ACC112 (cell line): ENCODE results near the gene NUDT8.
"Not testable (repeated sequence)": the region's sequence is repeated elsewhere in the genome, so short reads cannot be mapped to it uniquely, and the experiment has no call there.

ENCODE experiments used
- H2AFZ ChIP-seq: fragments of 200-600 bp; sonication (generic); one replicate; pipeline ENCODE4 v1.6.0; 2017; ENCODE audit warnings: antibody characterized with exemption, low read length; ENCODE audit not compliant: unreplicated experiment
- H3K27ac ChIP-seq: fragments of 200-600 bp; sonication (generic); 2 replicates; pipeline ENCODE4 v1.5.1; 2014; ENCODE audit warnings: low read depth, mild to moderate bottlenecking, antibody characterized with exemption, low read length, moderate library complexity
- H3K27me3 ChIP-seq: fragments of 200-600 bp; sonication (generic); 2 replicates; pipeline ENCODE4 v1.6.1; 2014; ENCODE audit warnings: mild to moderate bottlenecking, antibody characterized with exemption, low read length, moderate library complexity, mixed read lengths; ENCODE audit not compliant: insufficient read depth
- H3K36me3 ChIP-seq: fragments of 200-600 bp; sonication (generic); 2 replicates; pipeline ENCODE4 v1.6.1; 2016; ENCODE audit warnings: mild to moderate bottlenecking, antibody characterized with exemption, low read length, moderate library complexity, mixed read lengths; ENCODE audit not compliant: insufficient read depth
- H3K4me1 ChIP-seq: fragments of 200-600 bp; sonication (generic); one replicate; pipeline ENCODE4 v1.6.1; 2016; ENCODE audit warnings: low read length, mixed read lengths; ENCODE audit not compliant: insufficient read depth, unreplicated experiment, control insufficient read depth
- H3K4me3 ChIP-seq: fragments of 200-600 bp; sonication (generic); 2 replicates; pipeline ENCODE4 v1.5.1; 2014; ENCODE audit warnings: mild to moderate bottlenecking, low read depth, low read length
- H3K79me2 ChIP-seq: fragments of 200-600 bp; sonication (generic); one replicate; pipeline ENCODE4 v1.6.0; 2016; ENCODE audit warnings: low read length; ENCODE audit not compliant: control insufficient read depth, unreplicated experiment, insufficient read depth

NUDT8 gene

DNA sequence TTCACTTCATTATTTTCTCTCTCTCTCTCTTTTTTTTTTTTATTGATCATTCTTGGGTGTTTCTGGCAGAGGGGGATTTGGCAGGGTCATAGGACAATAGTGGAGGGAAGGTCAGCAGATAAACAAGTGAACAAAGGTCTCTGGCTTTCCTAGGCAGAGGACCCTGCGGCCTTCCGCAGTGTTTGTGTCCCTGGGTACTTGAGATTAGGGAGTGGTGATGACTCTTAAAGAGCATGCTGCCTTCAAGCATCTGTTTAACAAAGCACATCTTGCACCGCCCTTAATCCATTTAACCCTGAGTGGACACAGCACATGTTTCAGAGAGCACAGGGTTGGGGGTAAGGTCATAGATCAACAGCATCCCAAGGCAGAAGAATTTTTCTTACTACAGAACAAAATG lies 32.3 kb downstream of the NUDT8 start:
- not testable (repeated sequence) for H2AFZ ChIP-seq, H3K36me3 ChIP-seq, H3K4me1 ChIP-seq, H3K4me3 ChIP-seq, H3K79me2 ChIP-seq, H3K27ac ChIP-seq
- peaks cover 13% of the 10 kb centered on the region for H3K27me3 ChIP-seq

DNA sequence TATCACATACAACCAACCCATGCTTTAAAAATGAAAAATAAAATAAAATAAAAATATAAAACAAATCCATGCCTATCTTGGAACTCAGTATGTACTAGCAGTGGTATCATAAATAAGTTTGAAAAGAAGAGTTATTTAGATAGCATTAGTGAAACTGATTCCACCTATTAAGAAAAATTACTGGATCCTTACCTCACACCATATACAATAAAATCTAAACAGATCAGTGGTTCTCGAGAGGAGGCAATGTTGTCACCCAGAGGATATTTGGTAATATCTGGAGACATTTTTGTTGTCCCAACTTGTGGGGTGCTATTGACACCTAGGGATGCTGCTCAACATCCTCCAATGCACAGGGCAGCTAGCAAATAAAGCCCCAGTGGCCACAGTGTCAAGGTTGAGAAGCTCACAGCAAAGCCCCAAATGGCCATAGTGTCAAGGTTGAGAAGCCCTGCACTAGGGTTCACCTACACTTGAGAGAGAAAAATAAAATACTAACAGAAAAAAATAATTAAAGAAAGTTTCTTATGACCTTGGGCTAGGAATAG lies 32.9 kb downstream of the NUDT8 start:
- peaks cover 13% of the 10 kb centered on the region for H3K27me3 ChIP-seq
- H3K27ac ChIP-seq, result no peak overlapping the region
- H3K4me1 ChIP-seq, result no peaks in the 10 kb centered on the region
- no peaks in the 10 kb centered on the region for H3K79me2 ChIP-seq
- H3K36me3 ChIP-seq, result no peaks in the 10 kb centered on the region
- no peak overlapping the region for H3K4me3 ChIP-seq
- H2AFZ ChIP-seq, result no peak overlapping the region

- Histone ChIP-seq H3K27ac (no peak overlapping the region), H2AFZ (no peak overlapping the region), H3K4me1 (no peaks in the 10 kb centered on the region), H3K79me2 (no peaks in the 10 kb centered on the region), H3K36me3 (no peaks in the 10 kb centered on the region), H3K4me3 (no peak overlapping the region), H3K27me3 (no peaks in the 10 kb centered on the region)
These were observed 35.3 kb downstream of the NUDT8 start for GRCh38 chr11:67594480-67594879.

DNA sequence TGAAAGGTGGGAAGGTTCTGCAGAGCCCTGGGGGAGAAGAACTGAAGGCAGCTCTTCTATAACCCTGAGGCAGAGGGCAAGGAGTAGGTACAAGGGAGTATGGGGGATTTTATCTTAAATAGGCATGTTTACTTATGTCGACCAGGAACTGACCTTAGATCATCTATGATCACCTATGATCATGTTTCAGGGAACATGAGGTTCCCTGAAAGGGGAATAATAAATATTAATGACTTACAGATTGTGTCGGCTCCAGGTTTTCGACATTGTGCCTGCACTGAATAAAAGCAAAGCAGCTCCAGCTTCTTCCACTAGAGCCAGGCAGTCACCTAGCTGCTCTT lies 36.2 kb downstream of the NUDT8 start:
- no peak overlapping the region for H2AFZ ChIP-seq
- H3K27me3 ChIP-seq, result no peaks in the 10 kb centered on the region
- no peaks in the 10 kb centered on the region for H3K79me2 ChIP-seq
- H3K4me1 ChIP-seq, result no peaks in the 10 kb centered on the region
- H3K27ac ChIP-seq, result no peak overlapping the region
- H3K4me3 ChIP-seq, result no peak overlapping the region
- no peaks in the 10 kb centered on the region for H3K36me3 ChIP-seq

GRCh38 chr11:67592880-67593564 lies 36.7 kb downstream of the NUDT8 start:
- Histone ChIP-seq H3K27me3 (no peaks in the 10 kb centered on the region), H3K79me2 (no peaks in the 10 kb centered on the region), H3K4me3 (no peak overlapping the region), H3K27ac (no peak overlapping the region), H3K36me3 (peaks cover 3% of the 10 kb centered on the region; the same call in 1 of the 2 replicates), H2AFZ (no peak overlapping the region), H3K4me1 (no peaks in the 10 kb centered on the region)

- peaks cover 18% of the 10 kb centered on the region for H3K79me2 ChIP-seq
- not testable (repeated sequence) for H3K4me3 ChIP-seq, H3K27ac ChIP-seq, H2AFZ ChIP-seq, H3K27me3 ChIP-seq
- peaks cover 14% of the 10 kb centered on the region for H3K4me1 ChIP-seq
- H3K36me3 ChIP-seq, result peaks cover 13% of the 10 kb centered on the region; the same call in 1 of the 2 replicates
These were observed 40.8 kb downstream of the NUDT8 start for GRCh38 chr11:67588899-67589415.

- Histone ChIP-seq H3K27me3 (no peaks in the 10 kb centered on the region), H3K4me1 (peaks cover 14% of the 10 kb centered on the region), H2AFZ (no peak overlapping the region), H3K4me3 (no peak overlapping the region), H3K79me2 (peaks cover 21% of the 10 kb centered on the region), H3K36me3 (peaks cover 13% of the 10 kb centered on the region; the same call in 1 of the 2 replicates), H3K27ac (no peak overlapping the region)
These were observed 41.6 kb downstream of the NUDT8 start for GRCh38 chr11:67588136-67588503.

- H3K4me1 ChIP-seq, result peaks cover 22% of the 10 kb centered on the region
- no peaks in the 10 kb centered on the region for H3K27me3 ChIP-seq
- no peak overlapping the region for H2AFZ ChIP-seq
- peaks cover 13% of the 10 kb centered on the region; the same call in 1 of the 2 replicates for H3K36me3 ChIP-seq
- no peak overlapping the region for H3K27ac ChIP-seq
- no peak overlapping the region for H3K4me3 ChIP-seq
- peaks cover 29% of the 10 kb centered on the region for H3K79me2 ChIP-seq
These were observed 43.0 kb downstream of the NUDT8 start for GRCh38 chr11:67586568-67587250.

DNA sequence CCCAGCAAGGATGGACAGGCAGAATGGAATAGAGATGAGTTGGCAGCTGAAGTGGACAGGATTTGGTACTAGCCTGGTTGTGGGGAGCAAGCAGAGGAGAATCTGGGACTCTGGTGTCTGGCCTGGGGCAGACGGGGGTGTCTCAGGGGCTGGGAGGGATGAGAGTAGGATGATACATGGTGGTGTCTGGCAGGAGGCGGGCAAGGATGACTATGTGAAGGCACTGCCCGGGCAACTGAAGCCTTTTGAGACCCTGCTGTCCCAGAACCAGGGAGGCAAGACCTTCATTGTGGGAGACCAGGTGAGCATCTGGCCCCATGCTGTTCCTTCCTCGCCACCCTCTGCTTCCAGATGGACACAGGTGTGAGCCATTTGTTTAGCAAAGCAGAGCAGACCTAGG lies 43.8 kb downstream of the NUDT8 start:
- no peak overlapping the region for H3K27ac ChIP-seq
- peak overlapping the region; percentile 89; the same call in 1 of the 2 replicates for H3K4me3 ChIP-seq
- H3K27me3 ChIP-seq, result no peaks in the 10 kb centered on the region
- H3K36me3 ChIP-seq, result peaks cover 13% of the 10 kb centered on the region; the same call in 1 of the 2 replicates
- H3K4me1 ChIP-seq, result peaks cover 22% of the 10 kb centered on the region
- no peak overlapping the region for H2AFZ ChIP-seq
- peaks cover 29% of the 10 kb centered on the region for H3K79me2 ChIP-seq

- Histone ChIP-seq H3K36me3 (peaks cover 13% of the 10 kb centered on the region; the same call in 1 of the 2 replicates), H3K4me3 (peak overlapping the region; percentile 89), H3K4me1 (peaks cover 22% of the 10 kb centered on the region), H3K27me3 (no peaks in the 10 kb centered on the region), H3K79me2 (peaks cover 29% of the 10 kb centered on the region), H2AFZ (no peak overlapping the region), H3K27ac (no peak overlapping the region)
These were observed 44.6 kb downstream of the NUDT8 start for GRCh38 chr11:67584881-67585873.
